NCI-H146 (cell line): ENCODE data around the gene KIF9.
"Not testable (repeated sequence)": the region's sequence is repeated elsewhere in the genome, so short reads cannot be mapped to it uniquely, and the experiment has no call there.

Source experiments
- DNase-seq: peaks from one replicate; lab custom pipeline; 2025; lab: John Stamatoyannopoulos, UW

Gene KIF9

GRCh38 chr3:47251085-47251484 is 31.5 kb downstream of the KIF9 start:
- not testable (repeated sequence) for DNase-seq

DNA sequence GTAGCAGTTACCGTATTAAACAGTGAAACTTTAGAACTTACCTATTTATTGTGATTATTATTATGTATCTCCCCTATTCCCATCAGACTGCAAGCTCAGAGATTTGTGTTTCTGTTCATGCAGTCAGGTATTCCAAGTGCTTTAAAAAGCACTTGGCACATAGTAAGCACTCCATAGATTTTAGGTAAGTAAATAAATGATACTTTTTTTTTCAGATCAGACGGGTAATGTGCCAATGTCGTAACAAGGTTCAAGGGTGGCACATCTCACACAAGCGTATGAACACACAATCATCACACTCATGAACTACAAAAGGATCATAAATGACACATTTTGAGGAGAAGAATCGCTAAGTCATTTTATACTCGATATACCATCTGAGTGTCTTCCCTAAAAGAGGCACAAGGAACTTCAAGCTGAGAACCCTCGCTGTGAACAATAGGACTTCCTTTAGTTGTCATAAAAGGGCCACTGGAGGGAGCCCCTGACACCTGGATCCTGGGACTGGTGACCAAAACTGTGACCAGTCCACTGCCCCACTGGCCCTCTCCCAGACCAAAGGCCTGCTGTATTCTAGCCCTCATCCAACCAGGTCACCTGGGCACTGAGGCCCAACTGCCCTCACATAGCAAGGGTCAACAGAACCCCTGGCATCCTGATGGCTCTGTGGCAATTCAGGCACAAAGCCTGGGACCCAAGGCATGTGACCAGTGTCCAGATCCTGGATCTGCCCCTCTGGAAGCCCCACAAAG is 32.1 kb downstream of the KIF9 start:
- DNase-seq: peak; percentile 50

DNA sequence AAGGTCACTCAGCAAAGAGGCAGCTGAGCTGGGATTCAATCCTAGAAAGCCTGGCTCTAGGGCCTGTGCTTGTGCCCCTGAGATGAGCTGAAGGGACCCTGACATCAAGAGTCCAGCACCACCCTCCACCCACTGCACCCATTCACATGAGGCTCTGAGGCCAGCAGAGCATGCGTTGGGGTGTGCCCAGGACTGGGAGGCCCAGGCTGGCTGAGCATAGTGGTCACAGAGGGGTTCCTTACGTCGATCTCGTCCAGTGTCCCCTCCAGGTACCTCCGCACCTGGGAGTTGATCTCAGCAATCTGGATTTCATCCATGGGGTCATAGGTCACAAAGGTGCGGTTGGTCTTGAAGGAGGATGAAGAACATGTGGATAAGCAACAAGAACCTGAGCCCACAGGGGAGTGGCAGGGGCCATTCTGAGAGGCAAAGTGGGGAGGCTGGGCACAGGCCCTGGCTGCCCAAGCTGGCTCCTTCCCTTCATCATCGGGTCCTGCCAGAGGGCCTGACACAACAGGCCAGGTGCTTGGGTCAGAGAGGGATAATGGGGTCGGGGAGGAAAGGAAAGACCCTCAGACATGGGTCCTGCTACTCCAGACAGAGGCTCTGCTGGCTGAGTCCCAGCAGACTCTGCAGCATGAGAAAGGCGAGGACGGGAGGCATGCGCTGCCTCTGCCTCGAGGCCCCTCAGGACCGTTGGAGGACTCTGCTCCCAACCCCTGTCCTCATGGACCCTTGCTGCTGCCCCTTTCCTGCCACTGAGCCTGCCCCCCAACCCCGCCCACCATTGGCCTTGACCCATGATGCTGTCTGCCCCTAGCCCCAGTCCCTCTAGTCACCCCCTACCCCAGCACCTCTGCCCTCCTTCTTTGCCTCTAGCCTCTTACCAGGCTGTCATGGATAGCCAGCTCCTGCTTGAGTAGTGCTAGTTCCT is 35.2 kb downstream of the KIF9 start:
- no peak for DNase-seq

DNA sequence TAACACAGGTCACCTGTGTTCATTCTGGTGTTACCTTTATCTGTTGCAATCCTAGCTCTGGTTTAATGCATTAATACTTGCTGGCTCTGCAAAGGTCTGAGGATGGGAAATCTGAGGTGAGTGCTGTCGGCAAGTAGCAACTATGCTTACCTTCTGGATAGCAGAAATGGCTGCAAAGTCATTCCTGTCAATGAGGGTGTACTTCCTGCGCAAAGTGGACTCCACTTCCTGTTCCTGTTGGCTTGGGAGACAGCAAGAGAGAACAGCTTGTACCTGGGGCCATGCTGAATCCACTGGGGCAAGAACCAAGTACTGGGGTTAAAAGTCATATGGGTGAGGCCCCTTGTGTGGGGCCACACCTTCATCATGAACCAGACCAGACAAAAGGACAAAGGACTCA is 37.3 kb downstream of the KIF9 start:
- no peak for DNase-seq

DNA sequence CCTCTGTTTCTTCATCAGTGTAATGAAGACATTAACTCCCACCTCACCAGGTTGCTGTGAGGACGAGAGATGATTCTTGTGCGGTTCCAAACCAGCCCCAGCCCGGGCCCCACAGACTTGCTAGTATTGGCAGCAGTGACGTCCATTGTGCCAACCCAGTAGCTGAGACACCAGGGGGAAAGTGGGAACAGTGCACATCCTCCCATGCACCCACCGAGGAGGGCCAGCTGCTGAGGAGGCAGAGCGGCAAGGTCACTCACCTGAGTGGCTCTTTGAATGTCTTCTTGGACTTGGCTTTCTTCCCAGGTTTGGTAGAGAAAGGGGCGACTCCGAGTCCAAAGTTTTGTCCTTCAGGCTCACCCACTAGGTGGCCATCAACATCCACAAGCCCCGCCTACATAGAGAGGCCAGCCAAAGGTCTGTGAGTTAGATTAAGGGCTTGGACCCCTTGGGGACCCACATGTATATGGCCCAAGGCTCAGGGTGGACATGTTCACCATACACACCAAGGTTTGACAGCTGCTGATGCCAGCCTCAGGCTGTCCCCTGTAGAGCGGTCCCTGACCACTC is 38.0 kb downstream of the KIF9 start:
- DNase-seq: no peak

DNA sequence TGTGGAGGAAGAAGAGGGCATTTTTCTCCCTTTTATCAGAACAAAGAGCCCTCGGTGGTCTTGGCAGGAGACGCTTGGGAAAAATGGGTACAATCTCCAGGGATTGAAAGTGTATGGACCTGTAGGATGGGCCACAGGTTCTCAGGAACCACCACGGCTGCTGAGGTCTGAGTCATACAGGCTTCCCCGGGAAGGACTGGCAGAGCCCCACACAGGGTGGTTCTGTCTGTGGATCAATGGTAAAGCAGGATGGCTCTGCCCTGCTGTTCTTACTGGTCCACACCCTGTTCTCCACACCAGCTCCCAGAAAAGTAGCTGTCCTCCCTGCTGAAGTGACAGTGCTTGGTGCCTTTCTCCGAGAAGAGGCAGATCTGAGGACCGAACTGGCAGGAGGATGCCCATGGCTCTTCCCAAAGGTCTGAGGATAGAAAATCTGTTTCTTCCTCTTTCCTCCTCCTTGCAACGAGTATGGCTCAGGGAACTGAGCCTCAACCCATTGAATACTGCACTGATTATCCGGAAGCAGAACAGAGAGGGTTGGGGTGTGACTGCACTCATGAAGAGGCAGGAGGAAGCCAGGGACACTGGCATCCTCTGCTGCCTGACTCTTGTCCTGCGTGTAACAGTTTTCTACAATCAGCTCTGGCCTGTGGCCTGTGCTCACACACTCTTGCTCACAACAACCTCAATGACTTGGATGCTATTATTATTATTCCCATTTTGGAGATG is 39.0 kb downstream of the KIF9 start:
- no peak for DNase-seq

DNA sequence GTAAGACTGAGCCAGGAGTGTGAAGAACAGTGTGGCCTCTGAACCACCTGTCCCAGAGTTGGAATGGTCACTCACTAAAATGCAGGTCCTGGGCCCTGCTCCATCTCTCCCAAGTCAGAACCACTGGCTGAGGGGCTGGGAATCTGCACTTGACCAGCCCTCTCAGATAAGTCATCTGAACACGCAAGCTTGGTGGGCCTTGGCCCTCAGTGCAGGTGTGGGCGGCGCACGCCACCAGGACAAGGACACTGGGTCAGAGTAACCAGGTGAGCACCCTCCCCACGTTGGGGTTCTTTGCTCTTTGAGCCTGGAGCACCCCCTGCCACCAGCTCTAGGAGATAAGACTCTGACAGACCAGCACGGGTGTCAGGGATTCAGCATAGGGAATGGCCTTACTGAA is 42.7 kb downstream of the KIF9 start:
- DNase-seq: no peak

GRCh38 chr3:47238017-47238416 is 44.6 kb downstream of the KIF9 start:
- DNase-seq: no peak

DNA sequence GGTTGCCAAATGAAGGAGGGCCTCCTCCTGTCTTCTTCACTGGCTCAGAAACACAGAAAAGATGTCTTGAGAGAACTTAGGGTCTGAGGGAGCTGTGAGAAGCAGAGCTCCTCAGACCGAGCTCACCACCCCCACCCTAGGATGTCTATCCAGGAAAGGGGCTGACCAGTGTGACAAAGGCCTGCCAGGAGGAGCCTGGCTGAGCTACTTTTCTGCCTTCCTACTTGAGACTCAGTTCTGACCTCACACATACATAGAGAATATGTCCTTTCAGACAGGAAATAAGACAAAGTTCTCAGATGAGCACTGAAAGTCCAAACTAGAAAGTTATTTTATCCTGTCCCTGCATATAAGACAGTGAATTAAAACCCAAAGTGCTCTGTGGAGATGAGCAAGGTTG is 54.5 kb downstream of the KIF9 start:
- DNase-seq: no peak

DNA sequence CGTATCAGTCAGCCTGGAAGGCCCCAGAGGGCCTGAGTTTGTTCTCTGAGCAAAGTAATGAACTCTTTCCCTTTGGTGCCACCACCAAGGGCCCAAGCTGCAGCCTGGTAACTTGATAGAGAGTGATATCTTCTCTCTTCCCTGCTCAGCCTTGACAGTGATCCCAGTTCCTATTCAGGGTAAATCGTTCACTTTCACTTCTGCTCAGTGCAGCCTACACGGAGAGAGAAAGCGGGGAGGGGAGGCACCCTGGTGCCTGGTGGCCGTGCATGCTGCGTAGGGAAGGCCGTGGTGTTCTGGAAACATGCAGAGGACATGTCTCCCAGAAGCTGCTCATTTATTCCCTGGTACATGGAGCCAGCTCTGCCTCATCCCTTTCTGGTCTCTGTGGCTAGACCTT is 54.9 kb downstream of the KIF9 start:
- no peak for DNase-seq

DNA sequence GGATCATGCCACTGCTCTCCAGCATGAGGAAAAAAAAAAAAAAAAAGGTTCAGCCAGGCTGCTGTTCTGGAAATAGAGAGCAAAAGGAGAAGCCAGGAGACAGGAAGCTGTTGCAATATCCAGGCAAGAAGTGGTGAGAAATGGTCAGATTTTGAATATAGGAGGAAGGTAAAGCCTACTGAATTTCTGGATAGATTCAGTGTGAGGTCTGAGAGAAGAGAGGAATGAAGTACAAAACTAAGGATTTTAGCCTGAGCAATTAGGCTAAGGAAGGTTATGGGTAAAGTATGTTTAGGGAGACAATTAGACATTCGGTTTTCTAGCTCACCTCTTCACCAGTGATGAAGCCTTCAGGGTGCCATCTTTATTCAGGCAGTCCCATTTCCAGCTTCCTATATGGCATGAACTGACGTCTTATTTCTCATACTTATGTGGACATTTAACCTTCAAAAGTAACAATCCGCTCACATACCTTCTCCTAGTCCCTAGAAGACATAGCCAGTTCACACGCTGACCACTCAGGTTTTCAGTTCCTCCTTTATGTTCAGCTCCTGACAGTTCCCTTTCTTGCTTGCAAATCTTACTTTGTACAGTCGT is 57.2 kb downstream of the KIF9 start:
- DNase-seq: no peak

GRCh38 chr3:47223755-47224154 is 58.8 kb downstream of the KIF9 start:
- no peak for DNase-seq

- DNase-seq: no peak
These were observed 60.8 kb downstream of the KIF9 start for GRCh38 chr3:47221798-47222197.

DNA sequence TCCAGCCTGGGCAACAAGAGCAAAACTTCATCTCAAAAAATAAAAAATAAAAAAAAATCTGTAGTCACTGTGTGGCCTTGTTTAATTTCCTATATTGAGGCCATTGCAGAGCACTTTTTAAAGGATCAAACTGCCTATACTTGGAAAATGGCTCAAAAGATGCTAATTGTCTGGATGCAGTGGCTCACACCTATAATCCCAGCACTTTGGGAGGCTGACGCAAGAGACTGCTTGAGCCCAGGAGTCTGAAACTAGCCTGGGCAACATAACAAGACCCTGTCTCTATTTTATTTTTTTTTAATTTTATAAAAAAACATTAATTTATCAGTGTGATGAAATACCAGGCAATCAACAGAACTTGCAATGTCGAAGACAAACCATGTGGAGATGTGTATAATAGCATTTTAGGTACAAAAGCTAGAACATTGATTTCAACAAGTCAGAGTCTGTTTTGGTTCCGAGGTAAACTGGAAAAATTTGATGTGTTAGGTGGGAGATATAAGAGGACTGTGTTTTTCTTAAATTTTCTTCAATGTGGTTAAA is 71.7 kb downstream of the KIF9 start:
- DNase-seq: no peak

GRCh38 chr3:47206022-47206421 is 76.6 kb downstream of the KIF9 start:
- DNase-seq: not testable (repeated sequence)

GRCh38 chr3:47204875-47205274 is 77.7 kb downstream of the KIF9 start:
- no peak for DNase-seq

DNA sequence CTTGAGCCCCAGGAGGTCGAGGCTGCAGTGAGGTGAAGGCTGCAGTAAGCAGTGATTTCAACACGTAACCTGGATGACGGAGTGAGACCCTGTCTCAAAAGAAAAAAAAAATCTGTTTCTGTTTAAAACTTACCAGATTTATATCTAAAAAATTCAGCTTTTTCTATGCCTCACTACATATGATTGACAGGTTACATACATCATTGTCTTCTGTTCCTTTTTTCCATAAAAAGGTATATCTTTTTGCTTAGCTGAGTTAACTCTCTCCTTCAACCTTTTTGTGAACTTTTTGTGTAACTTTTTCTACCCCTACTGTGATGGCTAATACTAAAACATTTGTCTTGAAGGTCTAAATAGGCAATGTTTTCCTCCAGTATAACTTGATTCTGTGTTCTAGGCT is 80.1 kb downstream of the KIF9 start:
- DNase-seq: no peak

GRCh38 chr3:47197287-47197686 is 85.3 kb downstream of the KIF9 start:
- DNase-seq: no peak

DNA sequence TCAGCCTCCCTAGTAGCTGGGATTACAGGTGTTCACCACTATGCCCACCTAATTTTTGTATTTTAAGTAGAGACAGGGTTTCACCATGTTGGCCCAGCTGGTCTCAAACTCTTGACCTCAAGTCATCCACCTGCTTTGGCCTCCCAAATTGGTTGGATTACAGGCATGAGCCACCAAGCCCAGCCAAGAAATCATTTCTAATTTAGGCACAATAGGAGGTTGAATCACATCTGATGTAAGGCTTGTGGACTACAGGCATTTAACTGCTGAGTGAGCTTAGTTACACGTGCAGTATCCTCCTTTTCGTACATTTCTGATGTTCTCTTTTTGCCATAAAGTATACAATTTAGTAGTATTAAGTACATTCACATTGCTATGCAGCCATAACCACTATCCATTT is 87.6 kb downstream of the KIF9 start:
- DNase-seq: no peak

- no peak for DNase-seq
These were observed 88.4 kb downstream of the KIF9 start for GRCh38 chr3:47193871-47194859.
